Activated CD4-positive, CD25-positive, alpha-beta regulatory T cell treated with anti-CD3 and anti-CD28 coated beads, Interleukin-2, amount 50 U/mL, for 16 hours (primary cell): ENCODE measurements around the gene CPNE1.

Experiments
- DNase-seq: peaks from one replicate; pipeline ENCODE4 v3.0.0-alpha.2; 2020; ENCODE audit warnings: low read depth, low spot score

CPNE1 gene

DNA sequence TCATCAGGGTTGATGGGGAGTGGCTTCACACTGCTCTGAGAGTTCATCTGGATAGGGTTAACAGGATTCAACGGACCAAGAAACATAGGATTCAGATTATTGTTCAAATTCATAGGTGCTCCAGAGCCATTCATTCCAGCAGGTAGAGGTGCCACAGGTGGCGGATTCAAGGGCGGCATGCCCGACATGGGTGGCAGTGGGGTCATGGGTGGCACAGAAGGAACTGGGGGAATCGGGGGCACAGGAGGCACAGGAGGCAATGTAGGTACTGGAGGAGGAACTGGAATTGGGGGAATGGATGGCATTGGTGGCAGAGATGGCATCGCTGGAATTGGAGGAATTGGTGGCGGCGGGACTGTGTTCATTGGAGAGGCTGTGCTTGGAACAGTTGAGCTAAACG, 10.3 kb downstream of the CPNE1 start:
- no peak for DNase-seq

- DNase-seq: no peak
Observed at GRCh38 chr20:35653893-35654292, 10.8 kb downstream of the CPNE1 start.

DNA sequence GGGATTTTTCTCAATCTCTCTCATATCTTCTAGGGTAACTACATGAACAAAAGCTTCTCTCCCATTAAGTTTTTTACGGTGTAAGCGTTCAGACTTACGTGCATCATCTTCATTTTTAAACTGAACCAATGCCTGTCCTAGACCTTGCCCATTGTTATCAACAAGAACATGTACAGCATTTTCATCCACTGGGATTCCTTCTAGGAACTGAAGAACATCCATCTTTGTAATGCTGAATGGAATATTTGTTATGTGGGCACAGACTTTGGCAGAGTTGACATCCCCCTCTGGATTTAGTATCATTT, 11.3 kb downstream of the CPNE1 start:
- DNase-seq: no peak

DNA sequence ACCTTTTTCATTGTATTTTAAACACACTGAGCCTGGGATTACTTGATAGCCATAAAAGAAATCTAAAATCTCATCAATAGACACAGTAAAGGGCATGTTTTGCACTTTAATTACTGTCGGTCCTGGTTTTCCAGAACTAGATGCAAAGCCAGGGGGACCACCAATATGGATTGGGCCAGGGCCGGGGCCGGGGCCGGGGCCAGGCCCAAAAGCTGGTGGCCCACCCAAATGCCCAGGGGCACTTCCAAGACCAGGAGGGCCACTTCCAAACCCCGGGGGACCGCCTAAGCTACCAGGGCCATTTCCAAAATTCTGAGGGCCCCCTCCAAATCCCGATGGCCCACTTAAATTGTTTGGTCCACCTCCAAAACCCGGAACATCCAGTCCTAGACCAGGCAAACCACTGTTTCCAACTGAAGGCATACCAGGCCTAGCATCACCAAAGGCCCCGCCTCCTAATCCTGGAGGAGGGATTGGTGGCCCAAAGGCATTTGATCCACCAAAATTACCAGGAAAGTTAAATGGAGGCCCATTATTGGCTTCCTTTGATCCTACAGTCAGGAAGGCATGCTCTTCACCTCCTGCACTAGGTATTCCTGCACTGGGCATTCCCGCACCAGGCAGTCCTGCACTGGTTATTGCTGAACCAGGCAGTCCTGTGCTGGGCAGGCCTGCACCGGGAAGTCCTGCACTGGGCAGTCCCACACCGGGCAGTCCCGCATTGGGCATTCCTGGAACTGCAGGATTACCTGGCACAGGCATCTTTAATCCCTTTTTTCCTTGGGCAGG, 11.9 kb downstream of the CPNE1 start:
- no peak for DNase-seq

- DNase-seq: no peak
Observed at GRCh38 chr20:35651958-35652357, 12.7 kb downstream of the CPNE1 start.

- no peak for DNase-seq
Observed at GRCh38 chr20:35650632-35651031, 14.1 kb downstream of the CPNE1 start.

GRCh38 chr20:35648836-35649235, 15.9 kb downstream of the CPNE1 start:
- DNase-seq: no peak

GRCh38 chr20:35644806-35645205, 19.9 kb downstream of the CPNE1 start:
- DNase-seq: no peak

- no peak for DNase-seq
Observed at GRCh38 chr20:35643045-35643444, 21.7 kb downstream of the CPNE1 start.

DNA sequence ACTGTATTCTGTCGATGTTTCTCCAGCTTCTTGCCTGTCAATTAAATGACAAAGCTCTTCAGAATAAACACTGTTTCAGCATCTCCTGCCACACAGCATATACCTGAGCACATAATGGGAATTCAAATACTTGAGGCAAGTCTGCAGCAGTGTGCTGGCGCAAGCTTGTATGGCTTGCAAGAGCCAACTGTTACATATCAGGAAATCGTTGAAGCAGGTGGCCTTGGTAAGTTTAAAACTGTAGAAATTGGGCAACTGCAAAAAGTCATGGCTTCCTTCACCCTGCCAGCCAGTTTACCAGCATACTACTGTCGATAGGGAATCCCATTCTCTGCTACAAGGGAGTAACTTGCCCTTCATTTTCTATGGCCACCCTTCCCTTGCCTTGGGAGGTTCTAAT, 23.0 kb downstream of the CPNE1 start:
- no peak for DNase-seq

- no peak for DNase-seq
Observed at GRCh38 chr20:35640724-35641123, 24.0 kb downstream of the CPNE1 start.

DNA sequence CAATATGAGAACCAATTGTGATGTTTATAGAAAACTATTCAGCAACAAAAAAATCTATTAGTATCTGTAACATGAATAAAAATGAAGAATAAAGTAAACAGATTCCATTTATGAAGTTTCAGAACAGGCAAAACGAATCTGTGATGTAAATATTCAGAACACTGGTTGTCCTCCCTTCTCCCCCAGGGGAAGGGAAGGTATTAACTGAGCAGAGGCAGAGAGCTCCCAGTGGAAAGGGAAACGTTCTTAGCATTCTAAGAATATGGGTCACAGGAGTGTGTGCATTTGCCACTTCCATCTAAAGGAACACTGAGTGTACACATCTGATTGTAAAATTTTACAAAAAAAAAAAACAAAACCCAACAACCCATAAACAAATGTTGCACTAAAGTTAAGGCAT, 25.9 kb downstream of the CPNE1 start:
- DNase-seq: no peak

GRCh38 chr20:35637276-35637675, 27.4 kb downstream of the CPNE1 start:
- DNase-seq: no peak

GRCh38 chr20:35636095-35636494, 28.6 kb downstream of the CPNE1 start:
- no peak for DNase-seq

DNA sequence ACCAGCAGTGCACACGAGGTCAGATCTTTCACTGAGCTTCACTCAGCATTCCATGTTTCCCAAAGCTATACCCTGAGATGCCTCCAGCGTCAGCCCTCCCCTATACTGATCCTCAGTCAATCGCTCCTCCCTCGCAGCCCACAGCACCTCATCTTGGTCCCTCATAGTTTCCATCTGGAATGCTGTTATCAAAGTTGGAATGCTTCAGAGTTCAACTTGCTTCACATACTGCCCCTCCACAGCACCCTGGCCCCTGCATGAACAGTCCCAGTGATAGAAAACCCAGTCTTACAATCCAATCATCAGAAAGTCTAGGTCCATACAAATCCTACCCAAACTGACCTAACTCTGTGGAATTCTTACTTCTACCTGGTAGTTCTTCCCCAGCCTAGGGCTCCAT, 29.0 kb downstream of the CPNE1 start:
- no peak for DNase-seq

- DNase-seq: no peak
Observed at GRCh38 chr20:35632539-35633115, 32.1 kb downstream of the CPNE1 start.

DNA sequence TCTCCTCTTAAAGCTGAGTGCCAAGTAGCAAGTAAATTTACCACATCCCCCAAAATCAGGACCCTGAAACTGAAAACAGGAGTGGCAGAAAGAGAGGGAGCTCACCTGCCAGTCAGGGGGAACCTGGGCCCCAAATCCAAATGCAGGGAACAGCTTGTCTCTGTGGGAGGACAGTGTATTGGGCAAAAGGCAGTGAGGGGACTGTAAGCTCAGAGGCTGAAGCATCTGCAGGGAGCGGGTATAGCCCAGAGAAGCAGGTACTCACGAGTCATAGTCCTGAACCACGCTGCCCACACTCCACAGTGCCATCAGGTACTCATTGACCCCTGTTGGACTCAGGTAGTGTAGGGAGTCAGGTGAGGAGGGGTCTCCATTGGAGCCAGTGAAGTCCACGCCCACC, 34.1 kb downstream of the CPNE1 start:
- DNase-seq: no peak

- DNase-seq: no peak
Observed at GRCh38 chr20:35629427-35630145, 35.1 kb downstream of the CPNE1 start.

GRCh38 chr20:35627121-35627520, 37.6 kb downstream of the CPNE1 start:
- DNase-seq: no peak

DNA sequence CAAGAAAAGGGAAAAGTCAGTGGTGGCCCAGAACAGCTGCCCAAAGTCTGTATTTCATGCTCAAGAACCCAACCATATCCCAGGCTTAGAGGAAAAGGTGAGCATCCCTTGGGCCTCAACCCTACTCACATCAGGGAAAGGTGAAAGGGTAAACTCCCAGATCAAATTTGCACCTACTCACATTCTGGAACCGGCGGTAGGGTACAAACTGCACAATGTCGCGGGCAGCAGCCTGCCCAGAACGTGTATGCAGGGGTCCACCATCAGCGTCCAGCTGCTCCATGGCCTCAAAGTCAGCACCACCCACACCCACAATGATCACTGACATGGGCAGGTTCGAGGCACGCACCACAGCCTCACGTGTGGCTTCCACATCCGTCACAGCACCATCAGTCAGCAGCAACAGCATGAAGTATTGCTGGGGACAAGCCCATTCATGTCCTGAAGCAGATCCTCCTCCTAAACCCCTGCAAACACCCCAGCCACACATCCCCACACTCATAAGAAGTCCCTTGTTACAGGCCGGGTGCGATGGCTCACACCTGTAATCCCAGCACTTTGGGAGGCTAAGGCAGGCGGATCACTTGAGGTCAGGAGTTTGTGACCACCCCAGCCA, 38.2 kb downstream of the CPNE1 start:
- DNase-seq: no peak

- DNase-seq: no peak
Observed at GRCh38 chr20:35625584-35626385, 38.9 kb downstream of the CPNE1 start.

GRCh38 chr20:35621560-35621946, 43.1 kb downstream of the CPNE1 start:
- DNase-seq: no peak
